Esophagus squamous epithelium (tissue), 4 donors: ENCODE results near the gene CHGA.

Experiments used
- POLR2A ChIP-seq, 4 donors: fragments of 450-650 bp; IDR thresholded peaks; one replicate each; pipeline ENCODE4 v1.6.1; 2017; ENCODE audit warnings: antibody characterized with exemption in 4 of 4, mild to moderate bottlenecking in 4 of 4, moderate library complexity in 3 of 4
- TF ChIP-seq, protein P1 (sequence below), 6 experiments: fragments of 450-650 bp in 4 of 6; fragments of 200-600 bp in 2 of 6; sonication (generic) in 2 of 6; IDR thresholded peaks; one replicate each; pipeline ENCODE4 v1.5.1; 2016 to 2019; ENCODE audit warnings: antibody characterized with exemption in 6 of 6, mild to moderate bottlenecking in 4 of 6, moderate library complexity in 4 of 6

DNA sequence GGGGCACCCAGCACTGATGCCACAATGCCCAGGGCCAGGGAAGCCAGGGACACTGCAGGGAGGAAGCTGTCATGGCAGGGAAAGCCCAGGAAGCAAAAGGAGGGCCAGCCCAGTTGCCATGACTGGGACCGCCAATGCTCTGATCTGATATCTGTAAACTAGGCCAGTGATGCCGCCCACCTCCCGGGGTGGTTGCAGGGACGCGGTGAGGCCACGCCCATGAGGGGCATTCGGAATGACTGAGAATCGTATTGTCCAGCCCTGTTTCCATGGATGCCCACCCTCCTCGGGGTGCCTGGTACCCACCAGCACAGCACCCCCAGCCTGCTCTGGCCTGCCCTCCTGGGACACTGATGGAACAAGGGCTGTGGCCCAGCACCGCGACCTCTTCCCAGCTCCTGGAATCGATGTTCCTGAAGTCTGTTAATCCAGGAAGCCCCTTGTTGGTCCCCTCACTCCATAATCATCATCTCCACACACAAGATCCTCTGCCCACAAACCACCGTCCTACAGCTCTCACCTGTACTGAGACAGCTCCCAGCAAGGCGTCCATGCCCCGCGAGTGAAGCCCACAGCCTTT is 48.7 kb downstream of the CHGA start:
- TF ChIP-seq POLR2A (IDR thresholded peaks at IDR 0.05), result no peak
- TF ChIP-seq, protein P1, sequence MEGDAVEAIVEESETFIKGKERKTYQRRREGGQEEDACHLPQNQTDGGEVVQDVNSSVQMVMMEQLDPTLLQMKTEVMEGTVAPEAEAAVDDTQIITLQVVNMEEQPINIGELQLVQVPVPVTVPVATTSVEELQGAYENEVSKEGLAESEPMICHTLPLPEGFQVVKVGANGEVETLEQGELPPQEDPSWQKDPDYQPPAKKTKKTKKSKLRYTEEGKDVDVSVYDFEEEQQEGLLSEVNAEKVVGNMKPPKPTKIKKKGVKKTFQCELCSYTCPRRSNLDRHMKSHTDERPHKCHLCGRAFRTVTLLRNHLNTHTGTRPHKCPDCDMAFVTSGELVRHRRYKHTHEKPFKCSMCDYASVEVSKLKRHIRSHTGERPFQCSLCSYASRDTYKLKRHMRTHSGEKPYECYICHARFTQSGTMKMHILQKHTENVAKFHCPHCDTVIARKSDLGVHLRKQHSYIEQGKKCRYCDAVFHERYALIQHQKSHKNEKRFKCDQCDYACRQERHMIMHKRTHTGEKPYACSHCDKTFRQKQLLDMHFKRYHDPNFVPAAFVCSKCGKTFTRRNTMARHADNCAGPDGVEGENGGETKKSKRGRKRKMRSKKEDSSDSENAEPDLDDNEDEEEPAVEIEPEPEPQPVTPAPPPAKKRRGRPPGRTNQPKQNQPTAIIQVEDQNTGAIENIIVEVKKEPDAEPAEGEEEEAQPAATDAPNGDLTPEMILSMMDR (IDR thresholded peaks at IDR 0.05), result no peak
